Stimulated activated CD8-positive, alpha-beta memory T cell treated with anti-CD3 and anti-CD28 coated beads, Interleukin-12 subunit alpha, Interleukin-12 subunit beta, amount 100 ng/mL, for 24 hours (primary cell): ENCODE results near the gene AGBL4.

ENCODE experiments used
- DNase-seq: peaks from one replicate; pipeline ENCODE4 v3.0.0-alpha.2; 2020; ENCODE audit errors: extremely low read depth

AGBL4 gene

GRCh38 chr1:48830715-48831114 is 1193.0 kb downstream of the AGBL4 start:
- DNase-seq, result no peak

- no peak for DNase-seq
Measured at GRCh38 chr1:48829446-48829845, 1194.3 kb downstream of the AGBL4 start.

GRCh38 chr1:48823168-48823567 is 1200.6 kb downstream of the AGBL4 start:
- no peak for DNase-seq

GRCh38 chr1:48820491-48820890 is 1203.3 kb downstream of the AGBL4 start:
- DNase-seq, result no peak

- no peak for DNase-seq
Measured at GRCh38 chr1:48817505-48818114, 1206.1 kb downstream of the AGBL4 start.

- DNase-seq, result no peak
Measured at GRCh38 chr1:48810740-48811139, 1213.0 kb downstream of the AGBL4 start.

GRCh38 chr1:48808496-48808895 is 1215.3 kb downstream of the AGBL4 start:
- DNase-seq, result no peak

GRCh38 chr1:48807554-48808260 is 1216.0 kb downstream of the AGBL4 start:
- no peak for DNase-seq

- no peak for DNase-seq
Measured at GRCh38 chr1:48803474-48803873, 1220.3 kb downstream of the AGBL4 start.

GRCh38 chr1:48794816-48795215 is 1228.9 kb downstream of the AGBL4 start:
- no peak for DNase-seq

GRCh38 chr1:48793863-48794262 is 1229.9 kb downstream of the AGBL4 start:
- DNase-seq, result no peak

GRCh38 chr1:48792961-48793360 is 1230.8 kb downstream of the AGBL4 start:
- DNase-seq, result no peak

- no peak for DNase-seq
Measured at GRCh38 chr1:48790397-48790796, 1233.4 kb downstream of the AGBL4 start.

GRCh38 chr1:48789903-48790302 is 1233.9 kb downstream of the AGBL4 start:
- no peak for DNase-seq

GRCh38 chr1:48785869-48786268 is 1237.9 kb downstream of the AGBL4 start:
- no peak for DNase-seq

- DNase-seq, result no peak
Measured at GRCh38 chr1:48784301-48784700, 1239.5 kb downstream of the AGBL4 start.

GRCh38 chr1:48777219-48777895 is 1246.4 kb downstream of the AGBL4 start:
- DNase-seq, result no peak

- DNase-seq, result peak; percentile 5
Measured at GRCh38 chr1:48776393-48777218, 1247.1 kb downstream of the AGBL4 start, which contains the start of gene BEND5. TSS of gene BEND5 (minus strand) at chr1:48776891. CDS start at chr1:48776831, 60 bp downstream.

- no peak for DNase-seq
Measured at GRCh38 chr1:48775831-48776392, 1247.8 kb downstream of the AGBL4 start.

- no peak for DNase-seq
Measured at GRCh38 chr1:48773133-48773532, 1250.6 kb downstream of the AGBL4 start.

GRCh38 chr1:48772211-48772610 is 1251.5 kb downstream of the AGBL4 start:
- DNase-seq, result no peak

- DNase-seq, result no peak
Measured at GRCh38 chr1:48771561-48771960, 1252.2 kb downstream of the AGBL4 start.
